ENCODE results near the gene LRRC46. TPM values are rescaled to one million over a fixed set of nuclear protein-coding genes. Genes with fewer than 3 reads are reported as not detected.

Gene LRRC46
- total and polyA plus RNA-seq, 2 donors (not counting 1 experiment from before 2014, with no cell fraction given), result 0.69 to 2.4 TPM

- intact Hi-C loops (cut with micrococcal nuclease), result no loop called here
- H3K4me1 ChIP-seq (ENCODE audit: control insufficient read depth in 2 of 2, insufficient read depth in 2 of 2, low read length in 2 of 2), result peaks cover 3 to 6% of the 10 kb centered on the region in 2 donors
- no peak for TF ChIP-seq CTCF (IDR thresholded peaks at IDR 0.05)
- TF ChIP-seq EZH2 (IDR thresholded peaks at IDR 0.05; ENCODE audit: borderline replicate concordance, insufficient read depth, low read depth, low read length, poor library complexity, severe bottlenecking), result no peak
- Mint-ChIP-seq H3K4me3 (no peak overlapping the region), H3K4me1 (peaks cover 2% of the 10 kb centered on the region), H3K9me3 (ENCODE audit: insufficient read depth) (no peaks in the 10 kb centered on the region), H3K27ac (no peak overlapping the region), H3K27me3 (peaks cover 44% of the 10 kb centered on the region)
- no peak overlapping the region for H3K27ac ChIP-seq (ENCODE audit: low read length in 2 of 2)
- ATAC-seq (ENCODE audit: low read depth) (no peak), DNase-seq (no peak)
- H2AFZ ChIP-seq (ENCODE audit: insufficient read depth, low read depth, low read length, poor library complexity, severe bottlenecking), result no peak overlapping the region
- H4K20me1 ChIP-seq (ENCODE audit: control insufficient read depth, insufficient read depth, low read length, poor library complexity, severe bottlenecking), result no peaks in the 10 kb centered on the region
- peaks cover 0 to 50% (median 11%) of the 10 kb centered on the region in 4 experiments for H3K27me3 ChIP-seq (replicated peaks in 1 of 4; ENCODE audit: control extremely low read depth in 1 of 4, control insufficient read depth in 3 of 4, insufficient read depth in 4 of 4, low read length in 3 of 4)
- 82% methylated on average over 5 of the region's 9 CpGs for WGBS (ENCODE audit: insufficient coverage)
- H3K4me3 ChIP-seq (ENCODE audit: control extremely low read depth in 1 of 5, extremely low read depth in 1 of 5, insufficient read depth in 1 of 5, low read depth in 2 of 5, low read length in 4 of 5), result no peak overlapping the region
- no peak overlapping the region for H3K9ac ChIP-seq (ENCODE audit: low read length)
- H3K4me2 ChIP-seq (replicated peaks; ENCODE audit: low read depth, low read length, poor library complexity, severe bottlenecking), result no peak overlapping the region
- H3K9me3 ChIP-seq (ENCODE audit: control extremely low read depth in 1 of 3, control insufficient read depth in 2 of 3, insufficient read depth in 1 of 3, low read length in 2 of 3), result no peaks in the 10 kb centered on the region
- ChIA-PET POLR2A (no interaction called here), CTCF (no interaction called here)
- H3K79me2 ChIP-seq (ENCODE audit: control insufficient read depth, insufficient read depth, low read length), result no peaks in the 10 kb centered on the region
- H3K36me3 ChIP-seq (replicated peaks in 1 of 2; ENCODE audit: control extremely low read depth in 1 of 2, control insufficient read depth in 1 of 2, extremely low read depth in 1 of 2, insufficient read depth in 2 of 2, low read length in 1 of 2), result no peaks in the 10 kb centered on the region
Observed at GRCh38 chr17:47877368-47878034, 46.0 kb downstream of the LRRC46 start.

- H3K4me2 ChIP-seq (replicated peaks; ENCODE audit: low read depth, low read length, poor library complexity, severe bottlenecking), result no peak overlapping the region
- no peak overlapping the region for H3K9ac ChIP-seq (ENCODE audit: low read length)
- no peaks in the 10 kb centered on the region for H3K79me2 ChIP-seq (ENCODE audit: control insufficient read depth, insufficient read depth, low read length)
- 92% methylated on average over 6 of the region's 10 CpGs for WGBS (ENCODE audit: insufficient coverage)
- H3K9me3 Mint-ChIP-seq (ENCODE audit: insufficient read depth), result no peaks in the 10 kb centered on the region
- H3K4me1 ChIP-seq (ENCODE audit: control insufficient read depth in 2 of 2, insufficient read depth in 2 of 2, low read length in 2 of 2), result peaks cover 0 to 4% of the 10 kb centered on the region in 2 donors
- ChIA-PET CTCF (no interaction called here), POLR2A (no interaction called here)
- peaks cover 45% of the 10 kb centered on the region for H3K27me3 Mint-ChIP-seq
- no peaks in the 10 kb centered on the region for H3K4me1 Mint-ChIP-seq
- no peaks in the 10 kb centered on the region for H3K36me3 ChIP-seq (replicated peaks in 1 of 2; ENCODE audit: control extremely low read depth in 1 of 2, control insufficient read depth in 1 of 2, extremely low read depth in 1 of 2, insufficient read depth in 2 of 2, low read length in 1 of 2)
- H3K27ac Mint-ChIP-seq, result no peak overlapping the region
- TF ChIP-seq EZH2 (IDR thresholded peaks at IDR 0.05; ENCODE audit: borderline replicate concordance, insufficient read depth, low read depth, low read length, poor library complexity, severe bottlenecking), result no peak
- TF ChIP-seq CTCF (IDR thresholded peaks at IDR 0.05), result no peak
- no peak overlapping the region for H3K4me3 ChIP-seq (ENCODE audit: control extremely low read depth in 1 of 5, extremely low read depth in 1 of 5, insufficient read depth in 1 of 5, low read depth in 2 of 5, low read length in 4 of 5)
- no peak overlapping the region for H2AFZ ChIP-seq (ENCODE audit: insufficient read depth, low read depth, low read length, poor library complexity, severe bottlenecking)
- H3K27ac ChIP-seq (ENCODE audit: low read length in 2 of 2), result no peak overlapping the region
- H3K9me3 ChIP-seq (ENCODE audit: control extremely low read depth in 1 of 3, control insufficient read depth in 2 of 3, insufficient read depth in 1 of 3, low read length in 2 of 3), result no peaks in the 10 kb centered on the region
- no peak for ATAC-seq (ENCODE audit: low read depth)
- H4K20me1 ChIP-seq (ENCODE audit: control insufficient read depth, insufficient read depth, low read length, poor library complexity, severe bottlenecking), result no peaks in the 10 kb centered on the region
- no peak overlapping the region for H3K4me3 Mint-ChIP-seq
- DNase-seq, result no peak
- peaks cover 0 to 44% (median 7%) of the 10 kb centered on the region in 4 experiments for H3K27me3 ChIP-seq (replicated peaks in 1 of 4; ENCODE audit: control extremely low read depth in 1 of 4, control insufficient read depth in 3 of 4, insufficient read depth in 4 of 4, low read length in 3 of 4)
- intact Hi-C loops (cut with micrococcal nuclease), result no loop called here
Observed at GRCh38 chr17:47878203-47879027, 46.9 kb downstream of the LRRC46 start.
